Mesenchymal stem cell (in vitro differentiated cells and primary cell): ENCODE results near the gene EHD4.

ENCODE experiments used
- DNase-seq: peaks from one replicate; pipeline ENCODE4 v3.0.0-alpha.2; 2013
- H2AFZ ChIP-seq: one replicate; pipeline ENCODE4 v1.6.1; 2013; ENCODE audit warnings: low read depth, mild to moderate bottlenecking, control low read depth, inconsistent platforms, low read length, moderate library complexity
- H2AK5ac ChIP-seq: 2 replicates; pipeline ENCODE4 v1.6.1; 2013; ENCODE audit warnings: low read length, moderate library complexity, mild to moderate bottlenecking, inconsistent platforms; ENCODE audit not compliant: severe bottlenecking
- H2BK120ac ChIP-seq: one replicate; pipeline ENCODE4 v1.6.1; 2013; ENCODE audit warnings: low read depth, mild to moderate bottlenecking, inconsistent platforms, low read length, moderate library complexity
- H2BK12ac ChIP-seq, 2 experiments: one replicate each; pipeline ENCODE4 v1.6.1; 2013; ENCODE audit warnings: inconsistent platforms in 2 of 2, low read length in 2 of 2, mild to moderate bottlenecking in 2 of 2, moderate library complexity in 2 of 2, control low read depth in 1 of 2
- H2BK15ac ChIP-seq: one replicate; pipeline ENCODE4 v1.6.1; 2013; ENCODE audit warnings: mild to moderate bottlenecking, low read depth, inconsistent platforms; ENCODE audit not compliant: poor library complexity, severe bottlenecking
- H2BK5ac ChIP-seq: 2 replicates; pipeline ENCODE4 v1.6.1; 2013; ENCODE audit warnings: low read depth, mild to moderate bottlenecking, low read length, control low read depth, inconsistent platforms; ENCODE audit not compliant: poor library complexity, severe bottlenecking
- H3K14ac ChIP-seq, 2 experiments: one replicate each; pipeline ENCODE4 v1.6.1; 2013; ENCODE audit warnings: inconsistent platforms in 2 of 2, low read length in 2 of 2, control low read depth in 1 of 2, mild to moderate bottlenecking in 1 of 2, moderate library complexity in 1 of 2
- H3K18ac ChIP-seq, 2 experiments: one replicate each; pipeline ENCODE4 v1.6.1; 2013; ENCODE audit warnings: inconsistent platforms in 2 of 2, low read length in 2 of 2, control low read depth in 1 of 2, low read depth in 1 of 2, mild to moderate bottlenecking in 1 of 2
- H3K23ac ChIP-seq, 2 experiments: one replicate each; pipeline ENCODE4 v1.6.1; 2013; ENCODE audit warnings: inconsistent platforms in 2 of 2, low read length in 2 of 2, mild to moderate bottlenecking in 2 of 2, moderate library complexity in 2 of 2, control low read depth in 1 of 2
- H3K27ac ChIP-seq: 2 replicates; pipeline ENCODE4 v1.5.1; 2013; ENCODE audit warnings: mild to moderate bottlenecking, moderate library complexity, low read length, control low read depth, inconsistent platforms; ENCODE audit not compliant: poor library complexity, severe bottlenecking
- H3K27me3 ChIP-seq, 2 experiments: 2 replicates each; pipeline versions ENCODE4 v1.6.1 to v1.7.0; 2013; ENCODE audit warnings: low read length in 2 of 2, mild to moderate bottlenecking in 2 of 2, moderate library complexity in 2 of 2, control low read depth in 1 of 2, inconsistent platforms in 1 of 2; ENCODE audit not compliant: control insufficient read depth in 1 of 2, insufficient read depth in 1 of 2
- H3K36me3 ChIP-seq, 2 experiments: 2 replicates each; pipeline versions ENCODE4 v1.6.1 to v1.7.0; 2013; ENCODE audit warnings: low read length in 2 of 2, control low read depth in 1 of 2, inconsistent platforms in 1 of 2, low read depth in 1 of 2, mild to moderate bottlenecking in 1 of 2; ENCODE audit not compliant: insufficient read depth in 2 of 2, control insufficient read depth in 1 of 2
- H3K4ac ChIP-seq, 2 experiments: one replicate each; pipeline ENCODE4 v1.6.1; 2013; ENCODE audit warnings: inconsistent platforms in 2 of 2, low read length in 2 of 2, mild to moderate bottlenecking in 2 of 2, moderate library complexity in 2 of 2, control low read depth in 1 of 2, low read depth in 1 of 2
- H3K4me1 ChIP-seq: 2 replicates; pipeline ENCODE4 v1.6.1; 2013; ENCODE audit warnings: low read depth, low read length, control low read depth; ENCODE audit not compliant: control insufficient read depth, insufficient read depth
- H3K4me2 ChIP-seq: 2 replicates; pipeline ENCODE4 v1.6.1; 2013; ENCODE audit warnings: low read length, mild to moderate bottlenecking, inconsistent platforms; ENCODE audit not compliant: poor library complexity, severe bottlenecking
- H3K4me3 ChIP-seq, 2 experiments: 2 replicates each; pipeline versions ENCODE4 v1.5.1 to v1.7.0; 2013; ENCODE audit warnings: low read length in 2 of 2, mild to moderate bottlenecking in 2 of 2, control low read depth in 1 of 2, low read depth in 1 of 2; ENCODE audit not compliant: insufficient read depth in 1 of 2
- H3K79me1 ChIP-seq: replicated peaks from 2 replicates; pipeline ENCODE4 v1.6.1; 2013; ENCODE audit warnings: mild to moderate bottlenecking, control low read depth, low read length, inconsistent platforms; ENCODE audit not compliant: poor library complexity, severe bottlenecking
- H3K9ac ChIP-seq: 2 replicates; pipeline ENCODE4 v1.7.0; 2013; ENCODE audit warnings: mild to moderate bottlenecking, low read length, moderate library complexity
- H3K9me3 ChIP-seq: 2 replicates; pipeline ENCODE4 v1.7.0; 2013; ENCODE audit warnings: mild to moderate bottlenecking, low read length; ENCODE audit not compliant: control insufficient read depth
- H4K8ac ChIP-seq: one replicate; pipeline ENCODE4 v1.6.1; 2013; ENCODE audit warnings: inconsistent platforms, mild to moderate bottlenecking, low read length, moderate library complexity
- H4K91ac ChIP-seq: one replicate; pipeline ENCODE4 v1.6.1; 2013; ENCODE audit warnings: mild to moderate bottlenecking, low read length, inconsistent platforms
- WGBS: methylation state at CpG from one replicate; pipeline ENCODE4 v1.1.7; 2013; ENCODE audit warnings: mixed read lengths; 5-methylcytosine and 5-hydroxymethylcytosine counted together

The EHD4 gene

GRCh38 chr15:41865490-41866055, 106.8 kb downstream of the EHD4 start:
- DNase-seq = no peak
- H2BK120ac ChIP-seq = no peak overlapping the region

GRCh38 chr15:41862515-41863116, 109.7 kb downstream of the EHD4 start:
- Histone ChIP-seq H2AFZ (no peak overlapping the region), H3K23ac (no peak overlapping the region), H3K9me3 (no peaks in the 10 kb centered on the region), H2BK5ac (no peak overlapping the region), H3K27me3 (peaks cover 0 to 52% of the 10 kb centered on the region in 2 experiments), H3K4me1 (peaks cover 3% of the 10 kb centered on the region), H3K4me3 (no peak overlapping the region), H3K36me3 (peaks cover 0 to 59% of the 10 kb centered on the region in 2 experiments), H3K18ac (no peak overlapping the region), H2BK120ac (no peak overlapping the region), H4K91ac (no peak overlapping the region), H3K79me1 (no peaks in the 10 kb centered on the region), H4K8ac (no peak overlapping the region), H3K14ac (no peak overlapping the region), H3K4me2 (no peak overlapping the region), H3K27ac (no peak overlapping the region), H2BK12ac (no peak overlapping the region), H3K4ac (no peak overlapping the region), H2BK15ac (no peak overlapping the region), H2AK5ac (no peak overlapping the region), H3K9ac (no peak overlapping the region)
- no peak for DNase-seq
- 75% methylated on average over 19 of the region's 19 CpGs for WGBS

More at GRCh38 chr15:41865490-41866055, 106.8 kb downstream of the EHD4 start:
- peaks cover 15% of the 10 kb centered on the region for H3K4me1 ChIP-seq
- no peak overlapping the region for H3K18ac ChIP-seq
- no peak overlapping the region for H2AK5ac ChIP-seq
- no peak overlapping the region for H3K14ac ChIP-seq
- no peak overlapping the region for H4K8ac ChIP-seq
- H3K79me1 ChIP-seq = no peaks in the 10 kb centered on the region
- peaks cover 0 to 52% of the 10 kb centered on the region in 2 experiments for H3K27me3 ChIP-seq
- no peak overlapping the region for H3K9ac ChIP-seq
- no peak overlapping the region for H3K4me2 ChIP-seq
- no peak overlapping the region for H2BK12ac ChIP-seq
- H3K9me3 ChIP-seq = no peaks in the 10 kb centered on the region
- WGBS = 95% methylated on average over 17 of the region's 18 CpGs
- H2AFZ ChIP-seq = no peak overlapping the region
- H3K4me3 ChIP-seq = no peak overlapping the region
- H4K91ac ChIP-seq = no peak overlapping the region
- no peak overlapping the region for H3K27ac ChIP-seq
- H3K4ac ChIP-seq = no peak overlapping the region
- H2BK5ac ChIP-seq = no peak overlapping the region
- H3K23ac ChIP-seq = no peak overlapping the region
- H3K36me3 ChIP-seq = peaks cover 0 to 70% of the 10 kb centered on the region in 2 experiments
- H2BK15ac ChIP-seq = no peak overlapping the region

- Histone ChIP-seq H3K79me1 (no peaks in the 10 kb centered on the region), H2BK12ac (no peak overlapping the region), H3K4me2 (no peak overlapping the region), H2BK120ac (no peak overlapping the region), H3K27me3 (peaks cover 0 to 47% of the 10 kb centered on the region in 2 experiments), H2AK5ac (no peak overlapping the region), H3K18ac (no peak overlapping the region), H3K4ac (no peak overlapping the region), H3K23ac (no peak overlapping the region), H2BK15ac (no peak overlapping the region), H4K91ac (no peak overlapping the region), H4K8ac (no peak overlapping the region), H2AFZ (no peak overlapping the region), H3K14ac (no peak overlapping the region), H2BK5ac (no peak overlapping the region), H3K9ac (no peak overlapping the region), H3K27ac (no peak overlapping the region), H3K4me1 (peaks cover 3% of the 10 kb centered on the region), H3K9me3 (no peaks in the 10 kb centered on the region), H3K4me3 (no peak overlapping the region), H3K36me3 (peaks cover 0 to 58% of the 10 kb centered on the region in 2 experiments)
- WGBS = 86% methylated on average over 15 of the region's 18 CpGs
- no peak for DNase-seq
Measured at GRCh38 chr15:41861736-41862356, 110.5 kb downstream of the EHD4 start.

DNA sequence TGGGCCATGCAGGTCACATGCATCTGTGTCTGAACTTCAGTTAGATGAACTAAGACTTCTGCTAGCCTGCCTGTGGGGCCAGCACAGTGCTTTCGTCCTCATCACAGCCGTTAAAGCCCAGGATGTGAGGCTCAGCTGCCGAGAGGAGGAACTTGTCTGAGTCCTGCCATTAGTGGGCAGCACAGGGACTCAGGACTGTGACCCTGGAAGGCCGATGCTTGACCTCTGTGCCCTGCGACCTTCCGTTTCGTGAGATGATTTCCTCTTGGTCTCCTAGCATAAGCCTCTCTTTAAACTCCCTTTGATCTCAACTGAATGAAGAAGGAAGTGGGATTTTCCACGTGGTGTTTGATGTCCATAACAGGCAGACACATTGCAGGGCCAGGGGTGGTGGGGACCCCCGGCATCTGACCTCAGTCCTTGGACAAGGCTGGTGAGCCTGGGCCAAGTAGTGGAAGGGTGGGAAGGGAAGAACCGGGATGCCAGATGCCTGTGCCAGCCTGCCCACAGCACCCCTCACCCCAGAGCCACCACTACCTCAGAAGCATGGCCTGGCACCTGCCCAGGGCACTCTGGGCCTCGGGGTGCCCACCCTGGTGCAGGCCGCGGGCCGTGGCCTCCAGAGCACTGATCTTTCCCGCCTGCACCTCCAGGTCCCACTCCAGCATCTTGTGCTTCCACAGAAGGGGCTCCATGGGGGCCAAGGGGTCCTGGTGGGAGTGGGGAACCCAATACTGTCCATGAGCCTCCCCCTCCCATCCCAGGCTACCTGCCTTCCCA, 112.1 kb downstream of the EHD4 start:
- H2BK15ac ChIP-seq = no peak overlapping the region
- peaks cover 8% of the 10 kb centered on the region for H3K4me1 ChIP-seq
- no peak overlapping the region for H2BK5ac ChIP-seq
- no peak overlapping the region for H3K4me2 ChIP-seq
- 47% methylated on average over 14 of the region's 15 CpGs for whole genome bisulfite sequencing
- H3K14ac ChIP-seq = no peak overlapping the region
- DNase-seq = no peak
- no peaks in the 10 kb centered on the region for H3K79me1 ChIP-seq
- H2BK12ac ChIP-seq = no peak overlapping the region
- H2AFZ ChIP-seq = no peak overlapping the region
- no peak overlapping the region for H3K9ac ChIP-seq
- H4K91ac ChIP-seq = no peak overlapping the region
- H3K27me3 ChIP-seq = peaks cover 0 to 63% of the 10 kb centered on the region in 2 experiments
- H3K4ac ChIP-seq = no peak overlapping the region
- no peak overlapping the region for H4K8ac ChIP-seq
- H3K36me3 ChIP-seq = peaks cover 0 to 54% of the 10 kb centered on the region in 2 experiments
- H3K23ac ChIP-seq = no peak overlapping the region
- H2AK5ac ChIP-seq = no peak overlapping the region
- no peak overlapping the region for H3K27ac ChIP-seq
- no peak overlapping the region for H3K4me3 ChIP-seq
- no peak overlapping the region for H3K18ac ChIP-seq
- no peaks in the 10 kb centered on the region for H3K9me3 ChIP-seq
- H2BK120ac ChIP-seq = no peak overlapping the region
